HEK293 (cell line): ENCODE results near the gene ELL.
A peak's percentile ranks its signal among the peaks of the same experiment; 100 is the strongest.

Experiments
- KLF7 ChIP-seq: fragments of 450-650 bp; formaldehyde crosslinking; IDR thresholded peaks from 2 replicates; pipeline ENCODE4 v1.5.1; 2016; ENCODE audit warnings: missing biosample characterization, missing genetic modification characterization, borderline replicate concordance
- MZF1 ChIP-seq: fragments of 450-650 bp; formaldehyde crosslinking; IDR thresholded peaks from 2 replicates; pipeline ENCODE4 v1.5.1; 2017; ENCODE audit warnings: missing biosample characterization, missing genetic modification characterization, borderline replicate concordance
- OSR2 ChIP-seq: fragments of 450-650 bp; formaldehyde crosslinking; IDR thresholded peaks from 2 replicates; pipeline ENCODE4 v1.5.1; 2016; ENCODE audit warnings: missing biosample characterization, missing genetic modification characterization
- SALL2 ChIP-seq: fragments of 450-650 bp; formaldehyde crosslinking; IDR thresholded peaks from 2 replicates; pipeline ENCODE4 v1.5.0; 2017; ENCODE audit warnings: missing biosample characterization, mild to moderate bottlenecking, missing genetic modification characterization, borderline replicate concordance
- SCRT1 ChIP-seq: fragments of 450-650 bp; formaldehyde crosslinking; IDR thresholded peaks from 2 replicates; pipeline ENCODE4 v1.5.1; 2016; ENCODE audit warnings: missing biosample characterization, missing genetic modification characterization, borderline replicate concordance
- ZBTB48 ChIP-seq: fragments of 450-650 bp; formaldehyde crosslinking; IDR thresholded peaks from 2 replicates; pipeline ENCODE4 v1.5.1; 2016; ENCODE audit warnings: missing biosample characterization, missing genetic modification characterization
- ZBTB8A ChIP-seq: fragments of 450-650 bp; formaldehyde crosslinking; IDR thresholded peaks from 2 replicates; pipeline ENCODE4 v1.5.1; 2016; ENCODE audit warnings: missing biosample characterization, missing genetic modification characterization
- ZFP3 ChIP-seq: fragments of 450-650 bp; formaldehyde crosslinking; IDR thresholded peaks from 2 replicates; pipeline ENCODE4 v1.5.1; 2016; ENCODE audit warnings: low read depth, missing biosample characterization, missing genetic modification characterization
- ZNF146 ChIP-seq: fragments of 450-650 bp; formaldehyde crosslinking; IDR thresholded peaks from 2 replicates; pipeline ENCODE4 v1.5.1; 2016; ENCODE audit warnings: missing biosample characterization, missing genetic modification characterization
- ZNF169 ChIP-seq: fragments of 450-650 bp; formaldehyde crosslinking; IDR thresholded peaks from 2 replicates; pipeline ENCODE4 v1.5.1; 2016; ENCODE audit warnings: missing biosample characterization, missing genetic modification characterization
- ZNF239 ChIP-seq: fragments of 450-650 bp; formaldehyde crosslinking; IDR thresholded peaks from 2 replicates; pipeline ENCODE4 v1.5.1; 2016; ENCODE audit warnings: missing biosample characterization, missing genetic modification characterization
- ZNF274 ChIP-seq, 2 experiments: fragments of 200-500 bp in 1 of 2; fragments of 450-650 bp in 1 of 2; sonication (Bioruptor generic) in 1 of 2; formaldehyde crosslinking in 1 of 2; IDR thresholded peaks; 2 replicates each; pipeline versions ENCODE4 v1.5.1 to v1.6.1; 2014 to 2016; ENCODE audit warnings: borderline replicate concordance in 1 of 2, inconsistent platforms in 1 of 2, low read length in 1 of 2, missing biosample characterization in 1 of 2, missing genetic modification characterization in 1 of 2
- ZNF311 ChIP-seq: fragments of 450-650 bp; formaldehyde crosslinking; IDR thresholded peaks from 2 replicates; pipeline ENCODE4 v1.5.1; 2017; ENCODE audit warnings: missing biosample characterization, missing genetic modification characterization, borderline replicate concordance
- ZNF341 ChIP-seq: fragments of 450-650 bp; formaldehyde crosslinking; IDR thresholded peaks from 2 replicates; pipeline ENCODE4; 2016; ENCODE audit warnings: low read depth, missing biosample characterization, missing genetic modification characterization
- ZNF37A ChIP-seq: fragments of 450-650 bp; IDR thresholded peaks from 2 replicates; pipeline ENCODE4 v1.5.1; 2018; ENCODE audit warnings: missing biosample characterization, missing genetic modification characterization
- ZNF600 ChIP-seq: fragments of 450-650 bp; formaldehyde crosslinking; IDR thresholded peaks from 2 replicates; pipeline ENCODE4 v1.5.1; 2016; ENCODE audit warnings: missing biosample characterization, missing genetic modification characterization
- ZNF629 ChIP-seq: fragments of 450-650 bp; formaldehyde crosslinking; IDR thresholded peaks from 2 replicates; pipeline ENCODE4 v1.5.1; 2017; ENCODE audit warnings: missing biosample characterization, missing genetic modification characterization
- ZNF677 ChIP-seq: fragments of 450-650 bp; IDR thresholded peaks from 2 replicates; pipeline ENCODE4 v1.5.0; 2018; ENCODE audit warnings: missing biosample characterization, mild to moderate bottlenecking, missing genetic modification characterization, moderate library complexity
- ZNF837 ChIP-seq: fragments of 450-650 bp; formaldehyde crosslinking; IDR thresholded peaks from 2 replicates; pipeline ENCODE4 v1.5.1; 2016; ENCODE audit warnings: missing biosample characterization, missing genetic modification characterization
- ZSCAN16 ChIP-seq: fragments of 450-650 bp; formaldehyde crosslinking; IDR thresholded peaks from 2 replicates; pipeline ENCODE4 v1.5.1; 2016; ENCODE audit warnings: missing biosample characterization, missing genetic modification characterization
- TF ChIP-seq, protein P1 (sequence below): fragments of 450-650 bp; formaldehyde crosslinking; IDR thresholded peaks from 2 replicates; pipeline ENCODE4 v1.5.1; 2016; ENCODE audit warnings: missing biosample characterization, missing genetic modification characterization
- TF ChIP-seq, protein P2 (sequence below): fragments of 450-650 bp; formaldehyde crosslinking; IDR thresholded peaks from 2 replicates; pipeline ENCODE4 v1.5.1; 2016; ENCODE audit warnings: missing biosample characterization, missing genetic modification characterization
- TF ChIP-seq, protein P3 (sequence below): fragments of 450-650 bp; formaldehyde crosslinking; optimal IDR thresholded peaks from 2 replicates; pipeline ENCODE3; 2016; ENCODE audit warnings: missing biosample characterization, mild to moderate bottlenecking, missing genetic modification characterization
- TF ChIP-seq, protein P4 (sequence below): fragments of 450-650 bp; formaldehyde crosslinking; IDR thresholded peaks from 2 replicates; pipeline ENCODE4 v1.5.1; 2016; ENCODE audit warnings: missing biosample characterization, missing genetic modification characterization
- TF ChIP-seq, protein P5 (sequence below): sonication (generic); formaldehyde crosslinking; IDR thresholded peaks from 2 replicates; pipeline ENCODE4 v1.8.1; 2022; ENCODE audit warnings: mild to moderate bottlenecking, moderate library complexity, missing genetic modification reagents
- TF ChIP-seq, protein P6 (sequence below): fragments of 450-650 bp; formaldehyde crosslinking; IDR thresholded peaks from 2 replicates; pipeline ENCODE4 v1.5.0; 2017; ENCODE audit warnings: missing biosample characterization, missing genetic modification characterization, borderline replicate concordance
- TF ChIP-seq, protein P7 (sequence below): fragments of 450-650 bp; formaldehyde crosslinking; IDR thresholded peaks from 2 replicates; pipeline ENCODE4 v1.5.1; 2016; ENCODE audit warnings: missing biosample characterization, missing genetic modification characterization

Gene ELL

DNA sequence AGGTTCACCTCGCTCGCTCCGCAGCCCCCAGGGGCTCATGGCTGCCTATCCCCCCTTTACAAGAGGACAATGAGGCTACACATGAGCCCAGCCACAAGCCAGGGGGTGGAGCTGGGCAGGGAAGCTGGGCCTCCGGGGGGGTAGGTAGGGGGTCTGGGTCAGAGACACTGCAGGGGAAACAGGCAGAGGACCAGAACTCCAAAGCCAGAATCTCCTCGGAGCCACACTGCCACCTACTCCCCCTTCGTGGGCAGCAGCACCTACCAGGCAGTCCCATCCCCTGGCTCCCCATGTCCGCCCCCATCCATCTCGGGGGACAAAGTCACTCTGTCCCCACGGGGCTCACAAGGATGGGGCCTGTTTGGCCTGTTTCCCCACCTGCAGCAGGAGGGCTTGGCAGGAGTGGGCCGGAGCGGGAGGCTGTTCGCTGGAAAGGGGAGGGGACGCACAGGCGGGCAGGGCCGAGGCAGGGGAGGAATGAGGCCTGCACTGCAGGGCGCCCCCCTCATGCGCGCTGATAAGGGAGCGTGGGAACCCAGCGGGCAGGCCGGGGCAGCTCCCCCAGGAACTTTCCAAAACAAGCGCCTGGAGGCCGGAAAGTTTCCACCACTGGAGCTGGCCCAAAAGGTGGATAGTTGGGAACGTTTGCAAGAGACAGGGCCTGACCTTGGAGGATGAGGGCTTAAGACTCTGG, 83.4 kb downstream of the ELL start (continued):
- no peak for TF ChIP-seq SALL2 (tag by site-specific recombination)
- no peak for TF ChIP-seq ZFP3 (tag by site-specific recombination)
- TF ChIP-seq, protein P1, sequence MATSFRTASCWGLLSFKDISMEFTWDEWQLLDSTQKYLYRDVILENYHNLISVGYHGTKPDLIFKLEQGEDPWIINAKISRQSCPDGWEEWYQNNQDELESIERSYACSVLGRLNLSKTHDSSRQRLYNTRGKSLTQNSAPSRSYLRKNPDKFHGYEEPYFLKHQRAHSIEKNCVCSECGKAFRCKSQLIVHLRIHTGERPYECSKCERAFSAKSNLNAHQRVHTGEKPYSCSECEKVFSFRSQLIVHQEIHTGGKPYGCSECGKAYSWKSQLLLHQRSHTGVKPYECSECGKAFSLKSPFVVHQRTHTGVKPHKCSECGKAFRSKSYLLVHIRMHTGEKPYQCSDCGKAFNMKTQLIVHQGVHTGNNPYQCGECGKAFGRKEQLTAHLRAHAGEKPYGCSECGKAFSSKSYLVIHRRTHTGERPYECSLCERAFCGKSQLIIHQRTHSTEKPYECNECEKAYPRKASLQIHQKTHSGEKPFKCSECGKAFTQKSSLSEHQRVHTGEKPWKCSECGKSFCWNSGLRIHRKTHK (tag by site-specific recombination), result no peak
- TF ChIP-seq, protein P2, sequence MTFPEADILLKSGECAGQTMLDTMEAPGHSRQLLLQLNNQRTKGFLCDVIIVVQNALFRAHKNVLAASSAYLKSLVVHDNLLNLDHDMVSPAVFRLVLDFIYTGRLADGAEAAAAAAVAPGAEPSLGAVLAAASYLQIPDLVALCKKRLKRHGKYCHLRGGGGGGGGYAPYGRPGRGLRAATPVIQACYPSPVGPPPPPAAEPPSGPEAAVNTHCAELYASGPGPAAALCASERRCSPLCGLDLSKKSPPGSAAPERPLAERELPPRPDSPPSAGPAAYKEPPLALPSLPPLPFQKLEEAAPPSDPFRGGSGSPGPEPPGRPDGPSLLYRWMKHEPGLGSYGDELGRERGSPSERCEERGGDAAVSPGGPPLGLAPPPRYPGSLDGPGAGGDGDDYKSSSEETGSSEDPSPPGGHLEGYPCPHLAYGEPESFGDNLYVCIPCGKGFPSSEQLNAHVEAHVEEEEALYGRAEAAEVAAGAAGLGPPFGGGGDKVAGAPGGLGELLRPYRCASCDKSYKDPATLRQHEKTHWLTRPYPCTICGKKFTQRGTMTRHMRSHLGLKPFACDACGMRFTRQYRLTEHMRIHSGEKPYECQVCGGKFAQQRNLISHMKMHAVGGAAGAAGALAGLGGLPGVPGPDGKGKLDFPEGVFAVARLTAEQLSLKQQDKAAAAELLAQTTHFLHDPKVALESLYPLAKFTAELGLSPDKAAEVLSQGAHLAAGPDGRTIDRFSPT (tag by site-specific recombination), result peak; percentile 82; the same call in 1 of the 2 replicates
- peak; percentile 92 for TF ChIP-seq MZF1 (tag by site-specific recombination)
- no peak for TF ChIP-seq ZNF169 (tag by site-specific recombination)
- TF ChIP-seq OSR2 (tag by site-specific recombination), result peak; percentile 91
- TF ChIP-seq ZBTB48, result peak; percentile 97
- TF ChIP-seq ZNF146 (tag by site-specific recombination), result no peak
- peak; percentile 97 for TF ChIP-seq ZNF600 (tag by site-specific recombination)
- no peak for TF ChIP-seq ZNF311 (tag by site-specific recombination)
- TF ChIP-seq, protein P3, sequence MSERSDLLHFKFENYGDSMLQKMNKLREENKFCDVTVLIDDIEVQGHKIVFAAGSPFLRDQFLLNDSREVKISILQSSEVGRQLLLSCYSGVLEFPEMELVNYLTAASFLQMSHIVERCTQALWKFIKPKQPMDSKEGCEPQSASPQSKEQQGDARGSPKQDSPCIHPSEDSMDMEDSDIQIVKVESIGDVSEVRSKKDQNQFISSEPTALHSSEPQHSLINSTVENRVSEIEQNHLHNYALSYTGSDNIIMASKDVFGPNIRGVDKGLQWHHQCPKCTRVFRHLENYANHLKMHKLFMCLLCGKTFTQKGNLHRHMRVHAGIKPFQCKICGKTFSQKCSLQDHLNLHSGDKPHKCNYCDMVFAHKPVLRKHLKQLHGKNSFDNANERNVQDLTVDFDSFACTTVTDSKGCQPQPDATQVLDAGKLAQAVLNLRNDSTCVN, result no peak
- TF ChIP-seq, protein P4, sequence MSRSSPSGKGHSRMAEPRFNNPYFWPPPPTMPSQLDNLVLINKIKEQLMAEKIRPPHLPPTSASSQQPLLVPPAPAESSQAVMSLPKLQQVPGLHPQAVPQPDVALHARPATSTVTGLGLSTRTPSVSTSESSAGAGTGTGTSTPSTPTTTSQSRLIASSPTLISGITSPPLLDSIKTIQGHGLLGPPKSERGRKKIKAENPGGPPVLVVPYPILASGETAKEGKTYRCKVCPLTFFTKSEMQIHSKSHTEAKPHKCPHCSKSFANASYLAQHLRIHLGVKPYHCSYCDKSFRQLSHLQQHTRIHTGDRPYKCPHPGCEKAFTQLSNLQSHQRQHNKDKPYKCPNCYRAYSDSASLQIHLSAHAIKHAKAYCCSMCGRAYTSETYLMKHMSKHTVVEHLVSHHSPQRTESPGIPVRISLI (tag by site-specific recombination), result no peak
- TF ChIP-seq, protein P5, sequence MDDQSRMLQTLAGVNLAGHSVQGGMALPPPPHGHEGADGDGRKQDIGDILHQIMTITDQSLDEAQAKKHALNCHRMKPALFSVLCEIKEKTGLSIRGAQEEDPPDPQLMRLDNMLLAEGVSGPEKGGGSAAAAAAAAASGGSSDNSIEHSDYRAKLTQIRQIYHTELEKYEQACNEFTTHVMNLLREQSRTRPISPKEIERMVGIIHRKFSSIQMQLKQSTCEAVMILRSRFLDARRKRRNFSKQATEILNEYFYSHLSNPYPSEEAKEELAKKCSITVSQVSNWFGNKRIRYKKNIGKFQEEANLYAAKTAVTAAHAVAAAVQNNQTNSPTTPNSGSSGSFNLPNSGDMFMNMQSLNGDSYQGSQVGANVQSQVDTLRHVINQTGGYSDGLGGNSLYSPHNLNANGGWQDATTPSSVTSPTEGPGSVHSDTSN (CRISPR knock-in tag), result no peak; the same call in 1 of the 2 replicates
- peak; percentile 86; the same call in 1 of the 2 replicates for TF ChIP-seq KLF7 (tag by site-specific recombination)
- TF ChIP-seq ZNF341 (tag by site-specific recombination), result peak; percentile 98
- no peak for TF ChIP-seq ZNF274 (IDR thresholded peaks at IDR 0.05; ENCODE audit: low read length)
- TF ChIP-seq ZNF274 (tag by site-specific recombination; IDR thresholded peaks at IDR 0.05; ENCODE audit: borderline replicate concordance), result no peak
- no peak for TF ChIP-seq ZNF677 (tag by site-specific recombination)
- TF ChIP-seq, protein P6, sequence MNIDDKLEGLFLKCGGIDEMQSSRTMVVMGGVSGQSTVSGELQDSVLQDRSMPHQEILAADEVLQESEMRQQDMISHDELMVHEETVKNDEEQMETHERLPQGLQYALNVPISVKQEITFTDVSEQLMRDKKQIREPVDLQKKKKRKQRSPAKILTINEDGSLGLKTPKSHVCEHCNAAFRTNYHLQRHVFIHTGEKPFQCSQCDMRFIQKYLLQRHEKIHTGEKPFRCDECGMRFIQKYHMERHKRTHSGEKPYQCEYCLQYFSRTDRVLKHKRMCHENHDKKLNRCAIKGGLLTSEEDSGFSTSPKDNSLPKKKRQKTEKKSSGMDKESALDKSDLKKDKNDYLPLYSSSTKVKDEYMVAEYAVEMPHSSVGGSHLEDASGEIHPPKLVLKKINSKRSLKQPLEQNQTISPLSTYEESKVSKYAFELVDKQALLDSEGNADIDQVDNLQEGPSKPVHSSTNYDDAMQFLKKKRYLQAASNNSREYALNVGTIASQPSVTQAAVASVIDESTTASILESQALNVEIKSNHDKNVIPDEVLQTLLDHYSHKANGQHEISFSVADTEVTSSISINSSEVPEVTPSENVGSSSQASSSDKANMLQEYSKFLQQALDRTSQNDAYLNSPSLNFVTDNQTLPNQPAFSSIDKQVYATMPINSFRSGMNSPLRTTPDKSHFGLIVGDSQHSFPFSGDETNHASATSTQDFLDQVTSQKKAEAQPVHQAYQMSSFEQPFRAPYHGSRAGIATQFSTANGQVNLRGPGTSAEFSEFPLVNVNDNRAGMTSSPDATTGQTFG (tag by site-specific recombination), result no peak
- TF ChIP-seq, protein P7, sequence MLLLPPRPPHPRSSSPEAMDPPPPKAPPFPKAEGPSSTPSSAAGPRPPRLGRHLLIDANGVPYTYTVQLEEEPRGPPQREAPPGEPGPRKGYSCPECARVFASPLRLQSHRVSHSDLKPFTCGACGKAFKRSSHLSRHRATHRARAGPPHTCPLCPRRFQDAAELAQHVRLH (tag by site-specific recombination), result no peak
- TF ChIP-seq ZNF37A (tag by site-specific recombination), result no peak
- TF ChIP-seq ZNF837 (tag by site-specific recombination), result peak; percentile 79
- TF ChIP-seq ZSCAN16 (tag by site-specific recombination), result 0 out of 2 replicates have a peak, but pooled peaks have one; percentile 10
- TF ChIP-seq ZNF629 (tag by site-specific recombination), result peak; percentile 68
- TF ChIP-seq SCRT1 (tag by site-specific recombination), result peak; percentile 61; the same call in 1 of the 2 replicates
- no peak for TF ChIP-seq ZNF239 (tag by site-specific recombination)
- peak; percentile 90 for TF ChIP-seq ZBTB8A (tag by site-specific recombination)
